HG02870 (cell line): ENCODE measurements around the gene DYNC2H1.

Source experiments
- ATAC-seq: cut with Tn5 transposase; IDR thresholded peaks from one replicate; pipeline ENCODE4 v1.9.1; 2021; ENCODE audit warnings: mild to moderate bottlenecking, moderate library complexity; ENCODE audit not compliant: unreplicated experiment

DYNC2H1 gene

DNA sequence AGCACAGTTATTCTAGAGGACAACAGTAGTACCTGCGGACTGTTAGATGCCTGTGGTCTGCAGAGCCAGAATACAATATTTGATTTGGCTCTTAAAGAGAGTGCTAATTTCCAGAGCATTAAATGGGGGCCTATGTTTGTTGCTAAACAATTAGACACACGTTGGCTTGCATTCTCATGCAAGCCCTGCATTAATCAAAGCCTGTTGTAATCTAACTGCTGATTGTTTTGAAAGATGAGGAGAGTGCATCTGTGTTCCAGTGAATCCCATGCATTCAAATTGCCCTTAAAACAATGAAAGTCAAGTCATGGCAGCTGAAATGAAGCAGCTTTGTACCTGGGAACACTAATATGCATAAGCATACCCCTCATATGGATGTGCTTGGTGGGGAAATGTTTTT, 419.4 kb downstream of the DYNC2H1 start:
- ATAC-seq = no peak

DNA sequence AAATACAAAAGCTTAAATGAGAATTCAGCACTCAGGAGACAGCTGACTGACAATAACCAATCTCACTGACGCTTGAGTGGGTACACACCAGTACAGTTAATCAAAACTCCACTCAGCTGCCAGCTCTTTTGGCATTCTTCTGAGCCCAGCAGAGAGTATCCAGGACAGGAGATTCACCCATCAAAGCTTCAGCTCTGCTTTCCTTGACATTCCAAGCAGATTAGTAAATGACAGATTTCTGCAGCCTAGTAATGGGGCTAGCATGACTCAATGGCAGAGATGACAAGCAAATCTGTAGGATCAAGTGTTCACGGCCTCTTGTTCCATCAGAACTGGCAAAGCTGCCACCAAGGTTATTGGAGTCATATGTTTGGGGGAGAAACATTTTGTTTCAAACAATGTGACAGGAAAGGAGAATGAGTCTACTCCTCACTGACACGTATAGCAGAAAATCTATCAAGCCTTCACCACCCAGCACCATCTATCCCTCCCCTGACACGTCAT, 420.0 kb downstream of the DYNC2H1 start:
- no peak for ATAC-seq
